Measurements from ENCODE around the gene CDH26.

The CDH26 gene

DNA sequence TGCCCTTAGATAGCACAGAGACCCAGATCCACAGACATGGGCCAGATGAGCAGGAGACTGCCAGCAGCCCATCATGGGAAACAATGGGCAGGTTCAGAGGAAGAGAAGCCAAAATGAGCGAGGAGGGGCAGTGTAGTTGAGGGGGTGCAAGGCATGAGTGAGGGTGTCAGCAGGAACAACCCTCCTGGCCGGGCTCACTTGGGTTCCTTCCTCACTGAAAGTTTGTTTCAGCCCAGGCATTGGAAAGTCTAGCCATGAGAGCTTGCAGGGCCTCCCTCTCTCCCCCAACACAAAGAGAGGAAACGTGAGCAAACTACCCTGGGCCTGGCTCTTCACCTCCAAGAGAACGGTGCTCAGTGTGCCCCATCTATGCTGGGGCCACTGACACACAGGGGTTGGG, 48.0 kb downstream of the CDH26 start:
- TF ChIP-seq, protein P1, sequence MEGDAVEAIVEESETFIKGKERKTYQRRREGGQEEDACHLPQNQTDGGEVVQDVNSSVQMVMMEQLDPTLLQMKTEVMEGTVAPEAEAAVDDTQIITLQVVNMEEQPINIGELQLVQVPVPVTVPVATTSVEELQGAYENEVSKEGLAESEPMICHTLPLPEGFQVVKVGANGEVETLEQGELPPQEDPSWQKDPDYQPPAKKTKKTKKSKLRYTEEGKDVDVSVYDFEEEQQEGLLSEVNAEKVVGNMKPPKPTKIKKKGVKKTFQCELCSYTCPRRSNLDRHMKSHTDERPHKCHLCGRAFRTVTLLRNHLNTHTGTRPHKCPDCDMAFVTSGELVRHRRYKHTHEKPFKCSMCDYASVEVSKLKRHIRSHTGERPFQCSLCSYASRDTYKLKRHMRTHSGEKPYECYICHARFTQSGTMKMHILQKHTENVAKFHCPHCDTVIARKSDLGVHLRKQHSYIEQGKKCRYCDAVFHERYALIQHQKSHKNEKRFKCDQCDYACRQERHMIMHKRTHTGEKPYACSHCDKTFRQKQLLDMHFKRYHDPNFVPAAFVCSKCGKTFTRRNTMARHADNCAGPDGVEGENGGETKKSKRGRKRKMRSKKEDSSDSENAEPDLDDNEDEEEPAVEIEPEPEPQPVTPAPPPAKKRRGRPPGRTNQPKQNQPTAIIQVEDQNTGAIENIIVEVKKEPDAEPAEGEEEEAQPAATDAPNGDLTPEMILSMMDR (IDR thresholded peaks at IDR 0.05) = no peak
- TF ChIP-seq ZFX (IDR thresholded peaks at IDR 0.05; ENCODE audit: borderline replicate concordance) = no peak
- no peak overlapping the region for H3K27ac ChIP-seq

DNA sequence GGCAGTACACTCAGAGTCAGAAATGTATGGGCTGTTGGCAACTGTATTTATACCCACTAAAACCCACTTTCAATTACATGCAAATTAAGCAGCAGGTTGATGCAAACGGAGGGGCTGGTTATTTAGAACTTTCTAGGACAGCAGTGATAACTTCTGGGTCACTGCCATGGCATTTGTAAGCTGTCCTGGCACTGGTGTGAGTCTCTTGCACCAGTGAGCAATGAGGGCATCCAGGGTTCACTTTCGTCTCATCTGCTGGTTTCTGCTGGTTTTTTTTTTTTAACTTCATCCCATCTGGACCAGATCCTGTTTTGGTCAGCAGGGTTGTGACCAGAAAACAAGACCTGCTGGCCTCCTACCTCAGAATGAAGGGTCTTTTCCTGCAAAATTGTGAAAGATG, 49.2 kb downstream of the CDH26 start:
- TF ChIP-seq ZFX (IDR thresholded peaks at IDR 0.05; ENCODE audit: borderline replicate concordance) = no peak
- TF ChIP-seq, protein P1 (IDR thresholded peaks at IDR 0.05) = no peak
- H3K27ac ChIP-seq = no peak overlapping the region

DNA sequence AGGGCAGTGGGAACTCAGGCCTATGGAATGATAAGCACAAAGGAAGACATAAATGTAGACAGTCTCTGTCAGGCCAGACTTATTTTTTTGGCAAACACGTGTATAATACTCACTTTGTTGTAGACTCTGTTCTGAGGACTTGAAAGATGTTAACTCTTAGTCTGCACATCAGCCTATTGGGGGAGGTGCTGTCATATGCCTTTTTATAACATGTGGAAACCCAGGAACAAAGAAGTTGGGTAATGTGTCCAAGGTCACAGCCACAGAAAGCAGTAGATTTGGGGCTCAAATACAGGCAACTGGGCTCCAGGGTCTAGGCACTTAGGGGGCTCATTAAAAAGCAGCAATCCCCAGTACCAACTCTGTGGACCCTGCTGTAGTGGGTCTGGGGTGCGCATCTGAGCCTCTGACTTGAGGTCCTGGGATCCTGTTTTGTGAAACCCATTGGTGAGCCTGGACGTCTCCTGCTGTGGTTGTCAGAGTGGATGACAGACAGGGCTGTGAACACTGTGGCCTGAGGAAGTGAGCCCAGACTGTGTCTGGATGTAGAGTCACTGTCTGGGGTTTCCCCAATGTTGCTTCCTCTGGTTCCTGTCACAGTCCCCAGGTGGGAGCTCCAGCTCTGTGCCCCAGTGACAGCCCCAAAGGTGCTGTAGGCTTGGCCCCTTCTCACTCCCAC, 50.0 kb downstream of the CDH26 start:
- H3K27ac ChIP-seq = no peak overlapping the region
- TF ChIP-seq, protein P1 (IDR thresholded peaks at IDR 0.05) = no peak
- no peak for TF ChIP-seq ZFX (IDR thresholded peaks at IDR 0.05; ENCODE audit: borderline replicate concordance)

DNA sequence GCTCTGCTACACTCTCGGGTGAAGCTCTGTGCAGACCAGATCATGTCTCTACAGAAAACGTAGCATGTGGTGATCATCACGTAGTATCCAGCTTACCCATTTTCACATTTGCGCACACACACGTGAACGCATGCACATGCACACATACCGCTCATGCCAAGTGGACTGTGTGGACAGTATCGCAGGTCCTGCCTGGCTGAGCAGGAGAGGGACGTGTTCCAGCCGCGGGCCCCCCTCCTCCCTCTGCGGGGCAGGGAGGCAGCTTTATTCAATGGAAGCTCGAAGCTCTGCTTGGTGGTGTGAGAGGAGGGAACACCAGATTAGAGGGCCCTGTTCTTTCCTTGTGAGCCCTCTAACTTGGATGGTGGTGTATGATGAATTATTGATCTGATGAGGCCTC, 51.1 kb downstream of the CDH26 start:
- TF ChIP-seq, protein P1 (IDR thresholded peaks at IDR 0.05) = no peak
- no peak for TF ChIP-seq ZFX (IDR thresholded peaks at IDR 0.05; ENCODE audit: borderline replicate concordance)

DNA sequence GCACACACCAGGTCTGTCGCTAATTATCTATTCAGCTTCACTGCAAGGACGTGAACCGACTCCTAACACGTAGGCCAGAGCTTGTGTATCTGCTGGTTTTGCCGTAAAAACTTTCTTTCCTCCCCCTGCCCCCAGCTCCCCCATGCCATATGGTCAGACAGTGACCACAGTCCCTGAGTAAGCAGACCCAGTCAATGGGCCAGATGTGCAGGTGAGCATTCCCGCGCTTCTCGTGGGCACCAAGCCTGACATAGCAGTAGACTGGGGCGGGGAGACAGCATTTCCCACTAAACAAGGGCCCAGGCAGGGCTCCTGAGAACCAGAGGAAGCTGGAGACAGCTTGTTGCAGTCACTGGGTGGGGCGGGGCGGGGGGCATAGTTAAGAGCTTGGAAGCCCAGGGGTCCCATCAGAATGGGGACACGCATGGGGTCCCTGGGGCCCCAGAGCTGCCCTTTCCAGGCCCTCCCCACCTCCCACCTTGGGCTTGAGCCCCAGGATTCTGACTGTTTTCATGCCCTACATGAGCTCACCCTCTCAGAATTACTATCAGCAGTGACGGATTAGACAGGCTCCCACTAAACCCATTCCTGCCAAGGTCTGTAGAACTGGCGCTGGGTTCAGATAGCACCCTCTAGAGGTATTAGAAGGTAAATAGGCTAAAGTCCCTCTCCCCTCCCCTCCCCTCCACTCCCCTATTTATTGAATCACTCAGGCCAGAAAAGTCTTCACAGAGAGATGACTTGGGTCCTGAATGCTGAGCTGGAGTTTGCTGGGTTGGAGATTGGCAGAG, 51.8 kb downstream of the CDH26 start:
- TF ChIP-seq ZFX (IDR thresholded peaks at IDR 0.05; ENCODE audit: borderline replicate concordance) = no peak
- TF ChIP-seq, protein P1 (IDR thresholded peaks at IDR 0.05) = peak; percentile 51
- no peak overlapping the region for H3K27ac ChIP-seq

More for the DNA sequence above, 51.1 kb downstream of the CDH26 start:
- H3K27ac ChIP-seq = no peak overlapping the region

DNA sequence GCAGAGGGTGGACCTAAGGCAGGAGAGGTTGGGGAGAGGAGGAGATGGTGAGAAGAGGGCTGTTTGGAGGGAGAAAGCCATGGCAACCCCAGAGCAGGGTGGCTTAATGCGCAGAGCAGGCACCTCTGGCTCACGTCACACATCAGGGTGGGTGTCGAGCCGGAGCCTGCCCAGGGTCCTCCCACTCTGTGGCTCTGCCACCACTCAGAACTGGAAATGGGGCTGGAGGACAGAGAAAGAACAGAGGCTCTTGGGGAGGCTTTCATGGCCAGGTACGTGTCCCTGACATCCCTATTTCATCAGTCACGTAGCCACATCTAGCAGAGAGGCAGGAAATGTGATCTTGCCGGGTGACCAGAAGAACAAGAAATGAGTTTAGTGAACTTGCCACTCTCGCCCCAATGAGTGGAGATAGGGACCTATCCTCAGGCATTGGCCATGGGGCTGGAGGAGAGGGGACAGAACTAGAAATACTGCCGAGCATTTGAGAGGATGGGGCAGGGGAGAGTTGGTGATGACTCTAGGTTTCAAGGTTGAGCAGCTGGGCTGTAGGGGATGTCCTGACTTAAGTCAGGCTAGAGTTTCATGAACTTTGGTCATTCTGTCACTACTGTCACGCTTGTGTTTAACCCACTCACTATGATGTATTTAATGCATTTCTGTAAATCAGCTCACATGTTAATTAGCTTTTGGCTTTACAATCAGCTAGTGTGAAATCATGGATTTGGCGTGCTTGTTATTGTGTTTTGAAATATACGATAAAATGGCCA, 52.7 kb downstream of the CDH26 start:
- TF ChIP-seq, protein P1 (IDR thresholded peaks at IDR 0.05) = no peak
- TF ChIP-seq ZFX (IDR thresholded peaks at IDR 0.05; ENCODE audit: borderline replicate concordance) = no peak
- H3K27ac ChIP-seq = no peak overlapping the region

All from 22Rv1 (cell line).